GM18870 (cell line): ENCODE data around the gene SPTLC2.
"Not testable (repeated sequence)": the region's sequence is repeated elsewhere in the genome, so short reads cannot be mapped to it uniquely, and the experiment has no call there.

ENCODE experiments used
- ATAC-seq: cut with Tn5 transposase; IDR thresholded peaks from one replicate; pipeline ENCODE4 v1.9.1; 2021; ENCODE audit warnings: moderate library complexity; ENCODE audit not compliant: unreplicated experiment

Gene SPTLC2, protein sequence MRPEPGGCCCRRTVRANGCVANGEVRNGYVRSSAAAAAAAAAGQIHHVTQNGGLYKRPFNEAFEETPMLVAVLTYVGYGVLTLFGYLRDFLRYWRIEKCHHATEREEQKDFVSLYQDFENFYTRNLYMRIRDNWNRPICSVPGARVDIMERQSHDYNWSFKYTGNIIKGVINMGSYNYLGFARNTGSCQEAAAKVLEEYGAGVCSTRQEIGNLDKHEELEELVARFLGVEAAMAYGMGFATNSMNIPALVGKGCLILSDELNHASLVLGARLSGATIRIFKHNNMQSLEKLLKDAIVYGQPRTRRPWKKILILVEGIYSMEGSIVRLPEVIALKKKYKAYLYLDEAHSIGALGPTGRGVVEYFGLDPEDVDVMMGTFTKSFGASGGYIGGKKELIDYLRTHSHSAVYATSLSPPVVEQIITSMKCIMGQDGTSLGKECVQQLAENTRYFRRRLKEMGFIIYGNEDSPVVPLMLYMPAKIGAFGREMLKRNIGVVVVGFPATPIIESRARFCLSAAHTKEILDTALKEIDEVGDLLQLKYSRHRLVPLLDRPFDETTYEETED

DNA sequence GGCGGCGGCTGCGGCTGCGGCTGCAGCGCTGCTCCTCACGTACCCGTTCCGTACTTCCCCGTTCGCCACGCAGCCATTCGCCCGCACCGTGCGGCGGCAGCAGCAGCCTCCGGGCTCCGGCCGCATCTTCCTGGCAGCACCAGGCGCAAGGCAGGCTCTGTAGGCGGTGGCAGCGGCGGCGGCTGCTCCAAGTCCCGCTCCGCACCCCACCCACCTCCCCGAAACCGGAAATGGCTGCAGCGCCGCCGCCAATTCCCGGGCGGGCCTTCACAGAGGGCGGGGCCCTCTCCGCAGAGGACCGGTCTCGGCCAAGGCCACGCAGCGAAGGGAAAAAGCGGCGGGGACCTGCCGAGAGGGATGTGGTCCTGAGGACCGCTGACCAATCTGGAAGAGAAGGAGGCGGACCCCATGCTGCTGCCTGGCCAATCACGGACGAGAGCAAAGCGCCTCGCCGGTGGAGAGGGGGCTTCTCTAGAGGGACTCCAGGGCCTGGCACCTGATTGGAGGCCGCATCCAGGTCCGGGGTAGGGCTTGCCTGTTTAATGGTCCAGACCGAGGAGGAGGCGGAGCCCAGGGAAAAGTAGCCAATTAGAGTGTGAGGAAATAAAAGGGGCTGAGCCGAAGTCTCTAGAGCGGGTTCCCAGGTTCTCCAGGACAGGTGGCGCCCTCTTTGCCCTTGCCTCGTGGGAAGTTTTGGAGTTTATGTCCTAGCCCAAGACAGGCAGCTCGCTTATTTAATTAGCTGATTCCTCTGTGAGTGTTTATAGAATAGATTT is at the start of gene SPTLC2:
TSS of gene SPTLC2 (minus strand) at position 184 of the 776 bp plus-strand sequence. CDS start at position 126, 58 bp downstream.
- peak; percentile 97 for ATAC-seq

DNA sequence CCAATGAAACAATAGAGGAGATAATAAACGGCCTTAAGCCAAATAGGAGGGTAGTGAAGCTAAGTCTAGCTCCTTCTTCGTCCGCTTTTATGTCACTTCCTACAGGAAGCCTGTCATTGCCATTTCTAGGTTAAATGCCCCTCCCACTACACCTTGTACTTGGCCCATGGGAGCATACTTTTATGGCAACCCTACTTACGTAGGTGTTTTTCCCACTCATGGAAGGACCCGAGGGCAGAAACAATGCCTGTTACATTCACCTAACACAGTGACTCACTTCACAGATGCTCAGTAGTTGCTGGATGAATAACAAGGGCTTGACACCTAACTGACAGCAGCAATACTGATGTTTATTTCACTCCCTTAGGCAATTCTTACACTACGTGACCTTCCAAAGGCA is 46.9 kb upstream of the SPTLC2 start:
- ATAC-seq = no peak

DNA sequence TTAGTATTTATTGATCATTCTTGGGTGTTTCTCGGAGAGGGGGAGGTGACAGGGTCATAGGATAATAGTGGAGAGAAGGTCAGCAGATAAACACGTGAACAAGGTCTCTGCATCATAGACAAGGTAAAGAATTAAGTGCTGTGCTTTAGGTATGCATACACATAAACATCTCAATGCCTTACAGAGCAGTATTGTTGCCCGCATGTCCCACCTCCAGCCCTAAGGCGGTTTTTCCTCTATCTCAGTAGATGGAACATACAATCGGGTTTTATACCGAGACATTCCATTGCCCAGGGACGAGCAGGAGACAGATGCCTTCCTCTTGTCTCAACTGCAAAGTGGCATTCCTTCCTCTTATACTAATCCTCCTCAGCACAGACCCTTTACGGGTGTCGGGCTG is 45.1 kb upstream of the SPTLC2 start:
- not testable (repeated sequence) for ATAC-seq

DNA sequence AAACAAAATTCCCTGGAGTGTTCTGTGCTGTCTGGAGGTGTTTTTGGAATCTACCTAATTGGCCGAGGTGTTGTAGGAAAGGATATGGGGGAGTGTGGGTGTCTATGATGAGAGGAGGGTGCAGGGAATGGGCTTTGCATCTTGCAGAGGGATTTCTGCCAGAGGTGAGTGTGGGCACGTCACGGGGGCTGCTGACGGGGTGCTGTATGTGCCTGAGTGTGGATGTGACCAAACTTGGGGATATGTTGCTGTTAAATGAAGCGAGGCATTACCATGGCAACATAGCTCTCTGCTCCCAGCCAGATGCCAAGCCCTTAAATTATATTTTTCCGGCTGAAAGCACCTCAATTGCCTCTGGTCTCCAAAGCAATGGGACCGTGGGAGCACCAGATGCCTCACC is 44.3 kb upstream of the SPTLC2 start:
- no peak for ATAC-seq

DNA sequence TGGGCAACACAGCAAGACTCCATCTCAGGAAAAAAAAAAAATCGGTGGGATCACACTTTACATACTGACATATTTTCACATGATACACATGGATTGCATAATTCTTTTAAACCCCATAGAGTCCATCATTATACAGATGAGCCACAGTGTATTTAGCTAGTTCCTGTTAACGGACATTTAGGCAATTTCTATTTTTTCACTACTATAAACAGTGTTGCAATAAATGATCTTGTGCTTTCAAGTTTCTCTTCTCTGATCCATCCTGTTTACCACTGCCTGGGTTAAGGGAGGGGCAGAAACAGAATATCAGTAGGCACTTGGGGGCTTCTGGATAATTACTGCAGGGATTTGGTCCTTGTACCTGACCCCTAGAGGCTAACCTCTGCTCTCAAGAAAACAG is 43.4 kb upstream of the SPTLC2 start:
- no peak for ATAC-seq

DNA sequence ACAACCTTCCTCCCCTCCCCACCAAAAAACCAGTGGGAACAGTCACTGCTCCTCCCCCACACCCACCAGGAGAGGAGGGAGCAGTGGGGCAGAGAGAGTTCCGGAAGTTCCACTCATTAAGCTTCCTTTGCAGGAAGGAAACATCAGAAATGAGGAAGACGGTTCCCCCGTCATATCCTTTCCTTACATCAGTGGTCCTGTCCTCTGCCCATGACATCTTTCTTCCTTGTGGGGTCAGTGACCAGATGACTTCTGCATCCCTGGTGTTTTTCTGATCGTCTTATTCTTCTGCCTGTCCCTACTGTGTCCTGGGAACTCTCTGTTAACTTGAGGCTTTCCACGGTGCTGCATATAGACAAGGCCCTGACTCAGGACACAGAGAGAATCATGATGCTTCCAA is 40.8 kb upstream of the SPTLC2 start:
- no peak for ATAC-seq

DNA sequence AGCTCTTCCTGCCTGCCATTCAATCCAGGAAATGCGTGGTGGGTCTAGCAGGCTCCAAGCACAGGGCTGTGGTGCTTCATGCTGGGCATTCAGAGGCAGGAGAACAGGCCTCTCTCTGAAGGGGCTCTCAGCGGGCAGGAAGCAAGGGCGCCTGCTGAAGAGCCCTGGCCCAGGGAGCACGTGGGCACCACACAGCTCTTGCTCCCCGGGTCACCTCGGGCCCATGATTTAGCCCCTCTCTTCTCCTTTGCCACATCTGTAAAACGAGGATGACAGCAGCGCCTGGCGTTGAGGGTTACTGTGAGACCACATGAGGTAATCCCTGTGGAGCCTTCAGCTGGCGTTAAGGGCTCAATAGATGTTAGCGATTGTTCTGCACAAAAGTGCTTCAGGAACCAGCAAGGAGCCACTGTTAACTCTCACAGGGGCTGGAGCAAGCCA is 37.6 kb upstream of the SPTLC2 start:
- ATAC-seq = no peak

DNA sequence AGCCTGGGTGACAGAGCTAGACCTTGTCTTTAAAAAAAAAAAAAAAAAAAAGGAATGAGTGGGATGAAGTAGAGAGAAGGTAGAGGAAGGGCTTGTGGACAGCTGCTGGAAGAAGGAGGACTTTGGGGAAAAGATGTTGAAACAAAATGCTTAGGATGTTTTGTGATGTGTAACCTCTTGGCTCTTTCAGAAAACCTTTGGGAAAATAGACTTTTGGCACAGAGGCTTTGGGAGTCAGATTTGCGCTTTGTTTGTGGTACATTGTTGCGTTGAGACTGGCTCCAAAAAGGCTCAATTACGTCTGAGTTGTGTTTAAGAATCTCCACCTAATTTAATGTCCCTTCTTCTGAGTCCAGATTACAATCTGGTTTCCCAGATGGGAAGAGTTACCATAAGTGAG is 32.9 kb upstream of the SPTLC2 start:
- ATAC-seq = no peak

DNA sequence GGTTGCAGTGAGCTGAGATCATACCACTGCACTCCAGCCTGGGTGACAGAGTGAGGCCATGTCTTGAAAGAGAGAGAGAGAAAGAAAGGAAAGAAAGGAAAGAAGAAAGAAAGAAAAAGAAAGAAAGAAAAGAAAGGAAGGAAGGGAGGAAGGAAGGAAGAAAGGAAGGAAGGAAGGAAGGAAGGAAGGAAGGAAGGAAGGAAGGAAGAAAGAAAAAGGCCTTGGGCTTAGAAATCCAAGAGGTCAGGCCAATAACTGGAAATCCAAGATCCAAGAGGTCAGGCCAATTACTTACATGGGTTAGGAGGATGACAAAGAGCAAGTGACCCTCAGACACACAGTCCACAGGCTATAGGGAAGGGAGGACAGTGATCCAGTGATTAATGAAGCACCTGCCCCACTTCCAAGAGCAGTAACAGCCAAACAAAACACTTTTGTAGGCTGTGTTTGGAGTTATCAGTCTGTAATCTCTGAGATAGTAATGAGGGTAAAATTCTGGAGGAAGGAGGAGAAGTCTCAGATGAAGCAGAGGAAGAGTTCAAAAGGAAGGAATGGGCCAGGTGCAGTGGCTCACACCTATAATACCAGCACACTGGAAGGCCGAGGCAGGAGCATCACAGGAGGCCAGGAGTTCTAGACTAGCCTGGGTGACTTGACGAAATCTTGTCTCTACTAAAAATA is 32.2 kb upstream of the SPTLC2 start:
- no peak for ATAC-seq

DNA sequence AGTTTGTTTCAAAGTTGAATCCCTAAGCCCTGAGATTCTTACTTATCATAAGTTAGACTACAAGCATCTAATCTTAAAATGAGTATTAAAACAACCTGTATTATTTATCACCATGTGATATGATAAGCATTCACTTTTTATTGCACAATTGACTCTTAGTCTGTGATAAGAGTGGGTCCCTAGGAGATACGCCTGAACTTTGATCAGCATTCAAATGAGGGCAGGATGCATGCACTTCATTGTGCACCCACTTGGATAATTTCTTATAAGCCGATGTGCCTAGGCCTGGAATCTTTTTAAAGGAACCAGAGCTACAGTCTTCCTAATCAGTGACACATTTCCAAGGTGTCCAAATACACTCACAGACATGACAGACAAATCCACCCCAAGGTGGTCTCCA is 31.4 kb upstream of the SPTLC2 start:
- ATAC-seq = no peak

DNA sequence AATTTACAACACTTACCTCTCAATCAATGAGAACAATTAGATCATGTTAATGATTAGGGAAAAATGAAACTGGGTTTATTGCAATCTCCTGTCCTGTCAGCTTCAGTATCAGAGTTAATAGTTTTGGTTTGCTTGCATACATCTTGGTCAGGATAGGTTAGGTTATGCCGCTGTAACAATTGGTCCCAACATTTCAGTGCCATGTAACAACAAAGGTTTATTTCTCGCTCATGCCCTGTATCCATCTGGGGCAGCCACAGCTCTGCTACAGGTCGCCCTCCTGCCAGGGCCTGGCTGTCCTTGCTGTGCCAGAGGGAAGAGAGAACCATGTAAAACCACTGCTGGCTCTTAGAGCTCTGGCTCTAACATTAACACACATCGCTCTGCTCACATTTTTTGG is 30.5 kb upstream of the SPTLC2 start:
- ATAC-seq = no peak

DNA sequence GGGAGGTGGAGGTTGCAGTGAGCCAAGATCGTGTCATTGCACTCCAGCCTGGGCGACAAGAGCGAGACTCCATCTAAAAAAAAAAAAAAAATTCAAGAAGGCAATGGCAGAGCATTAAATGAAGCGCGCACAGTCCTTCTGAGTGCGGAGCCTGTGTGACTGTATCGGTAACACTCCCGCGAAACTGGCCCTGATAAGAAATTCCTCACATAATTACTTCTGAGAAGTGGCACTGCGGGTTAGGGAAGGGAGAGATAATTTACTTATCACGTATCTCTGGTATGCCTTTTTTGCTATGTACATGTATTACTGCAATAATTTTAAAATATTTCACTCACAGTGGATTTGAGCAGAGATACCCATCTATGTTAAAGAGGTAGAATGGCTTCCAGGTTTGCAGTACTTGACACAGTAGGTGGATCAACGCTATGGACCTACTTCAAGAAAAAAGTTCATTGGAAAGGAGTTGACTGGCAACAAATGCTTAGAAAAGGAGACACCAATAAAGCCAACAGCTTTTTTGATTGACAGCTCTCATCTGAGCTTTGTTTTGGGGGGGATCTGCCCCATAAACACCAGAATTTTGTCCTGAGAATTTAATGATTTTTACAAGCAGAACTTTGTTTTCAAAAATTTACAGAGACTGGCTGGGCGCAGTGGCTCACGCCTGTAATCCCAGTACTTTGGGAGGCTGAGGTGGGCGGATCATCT is 29.2 kb upstream of the SPTLC2 start:
- no peak for ATAC-seq

DNA sequence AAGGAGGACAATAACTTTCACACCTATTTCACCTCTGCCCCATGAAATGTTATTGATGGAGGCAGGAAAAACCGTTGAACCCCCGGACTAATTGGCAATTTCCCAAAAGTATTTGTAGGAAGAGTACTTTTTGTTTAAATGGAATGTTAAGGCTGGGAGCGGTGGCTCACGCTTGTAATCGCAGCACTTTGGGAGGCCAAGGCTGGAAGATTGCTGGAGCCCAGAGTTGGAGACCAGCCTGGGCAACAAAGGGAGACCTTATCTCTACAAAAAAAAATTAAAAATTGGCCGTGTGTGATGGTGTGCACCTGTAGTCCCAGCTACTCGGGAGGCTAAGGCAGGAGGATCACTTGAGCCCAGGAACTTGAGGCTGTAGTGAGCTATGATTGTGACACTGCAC is 26.0 kb upstream of the SPTLC2 start:
- no peak for ATAC-seq

DNA sequence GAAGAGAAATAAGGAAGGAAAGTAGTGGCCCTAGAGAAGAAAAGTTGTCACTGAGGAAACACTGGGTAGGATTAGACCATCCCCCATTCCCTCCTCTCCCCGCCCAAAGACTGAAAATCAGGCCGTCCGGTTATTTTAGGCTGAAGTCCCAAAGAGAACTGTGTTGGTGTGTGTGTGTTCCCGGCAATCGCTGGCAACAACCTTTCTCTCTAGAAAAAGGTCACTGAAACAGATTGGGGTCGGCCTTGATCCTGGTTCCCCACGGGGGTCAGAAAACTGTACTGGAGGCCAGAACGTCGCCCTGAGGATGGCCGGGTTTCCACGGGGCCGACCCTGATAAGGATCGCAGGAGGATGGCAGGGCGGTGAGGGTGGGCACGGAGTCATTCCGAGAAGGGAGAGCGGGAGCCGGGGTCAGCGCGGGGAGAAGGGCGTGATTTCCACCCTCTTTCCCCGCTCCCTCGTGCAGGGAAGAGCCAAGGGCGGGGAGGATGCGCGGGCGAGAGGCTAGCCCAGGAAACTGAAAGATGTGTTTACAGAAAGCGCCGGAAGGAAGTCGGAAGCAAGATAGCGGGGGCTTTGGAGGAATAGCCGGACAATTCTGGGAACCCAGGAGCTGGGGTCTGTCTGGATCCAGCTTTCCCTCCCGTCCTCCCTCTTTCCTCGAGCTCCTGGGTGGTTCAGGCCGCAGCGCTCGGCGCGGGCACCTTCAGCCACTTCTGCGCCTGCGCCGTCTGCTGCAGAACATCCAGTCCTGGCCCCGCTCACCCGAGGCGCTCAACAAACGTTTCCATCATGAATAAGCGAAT is 25.3 kb upstream of the SPTLC2 start:
- no peak for ATAC-seq

DNA sequence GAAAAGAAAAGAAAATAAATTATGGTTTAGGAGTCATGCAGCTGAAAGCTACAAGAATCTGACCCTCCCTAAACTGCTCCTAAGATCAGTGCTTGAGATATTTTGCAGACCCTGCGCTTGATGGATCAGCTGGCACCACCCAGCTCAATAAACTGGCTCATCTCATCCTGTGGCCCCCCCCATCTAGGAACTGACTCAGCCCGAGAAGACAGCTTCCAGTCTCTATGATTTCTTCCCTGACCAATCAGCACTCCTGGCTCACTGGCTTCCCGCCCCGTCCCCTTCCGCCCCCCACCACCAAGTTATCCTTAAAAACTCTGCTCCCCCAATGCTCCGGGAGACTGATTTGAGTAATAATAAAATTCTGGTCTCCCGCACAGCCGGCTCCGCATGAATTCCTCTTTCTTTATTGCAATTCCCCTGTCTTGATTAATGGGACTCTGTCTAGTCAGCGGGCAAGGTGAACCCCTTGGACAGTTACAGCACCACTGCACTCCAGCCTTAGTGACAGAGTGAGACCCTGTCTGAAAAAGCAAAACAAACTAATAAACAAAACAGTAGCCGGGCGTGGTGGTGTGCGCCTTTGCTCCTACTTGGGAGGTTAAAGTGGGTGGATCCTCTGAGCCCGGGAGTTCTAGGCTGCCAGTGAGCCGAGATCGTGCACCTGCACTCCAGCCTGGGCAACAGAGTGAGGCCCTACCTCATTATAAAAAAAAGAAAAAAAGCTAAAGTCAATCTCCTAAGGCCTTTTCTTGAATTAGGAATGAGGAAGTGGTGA is 24.5 kb upstream of the SPTLC2 start:
- no peak for ATAC-seq

DNA sequence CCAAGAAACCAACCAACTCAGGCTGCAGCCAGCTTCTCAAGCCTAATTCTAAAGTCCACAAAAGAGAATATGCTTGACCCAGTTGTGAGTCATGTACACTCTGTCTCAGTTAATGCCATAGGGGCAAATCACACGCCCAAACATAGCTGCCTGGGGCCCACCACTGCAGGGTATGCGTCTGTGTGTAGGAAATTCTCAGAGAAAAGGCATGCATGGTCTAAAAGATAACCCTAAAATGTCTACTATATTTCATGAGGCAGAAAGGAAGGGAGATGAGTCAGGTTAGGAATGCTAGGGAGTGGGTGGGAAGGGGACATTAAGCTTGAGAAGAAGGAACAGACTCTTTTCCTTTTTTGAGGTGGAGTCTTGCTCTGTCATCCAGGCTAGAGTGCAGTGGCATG is 22.3 kb upstream of the SPTLC2 start:
- no peak for ATAC-seq

DNA sequence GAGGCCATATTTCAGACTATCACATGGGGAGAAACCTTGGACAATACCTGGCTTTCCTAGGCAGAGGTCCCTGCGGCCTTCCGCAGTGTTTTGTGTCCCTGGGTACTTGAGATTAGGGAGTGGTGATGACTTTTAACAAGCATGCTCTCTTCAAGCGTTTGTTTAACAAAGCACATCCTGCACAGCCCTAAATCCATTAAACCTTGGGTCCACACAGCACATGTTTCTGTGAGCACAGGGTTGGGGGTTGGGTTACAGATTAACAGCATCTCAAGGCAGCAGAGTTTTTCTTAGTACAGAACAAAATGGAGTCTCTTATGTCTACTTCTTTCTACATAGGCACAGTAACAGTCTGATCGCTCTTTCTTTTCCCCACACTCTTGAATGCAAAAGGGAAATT is 19.4 kb upstream of the SPTLC2 start:
- ATAC-seq = not testable (repeated sequence)

DNA sequence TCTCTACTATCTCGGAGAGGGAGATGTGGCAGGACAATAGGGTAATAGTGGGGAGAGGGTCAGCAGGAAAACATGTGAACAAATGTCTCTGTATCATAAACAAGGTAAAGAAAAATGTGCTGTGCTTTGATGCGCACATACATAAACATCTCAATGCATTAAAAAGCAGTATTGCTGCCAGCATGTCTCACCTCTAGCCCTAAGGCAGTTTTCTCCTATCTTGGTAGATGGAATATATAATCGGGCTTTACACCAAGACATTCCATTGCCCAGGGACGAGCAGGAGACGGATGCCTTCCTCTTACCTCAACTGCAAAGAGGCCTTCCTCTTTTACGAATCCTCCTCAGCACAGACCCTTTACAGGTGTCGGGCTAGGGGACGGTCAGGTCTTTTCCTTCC is 19.0 kb upstream of the SPTLC2 start:
- ATAC-seq = not testable (repeated sequence)

DNA sequence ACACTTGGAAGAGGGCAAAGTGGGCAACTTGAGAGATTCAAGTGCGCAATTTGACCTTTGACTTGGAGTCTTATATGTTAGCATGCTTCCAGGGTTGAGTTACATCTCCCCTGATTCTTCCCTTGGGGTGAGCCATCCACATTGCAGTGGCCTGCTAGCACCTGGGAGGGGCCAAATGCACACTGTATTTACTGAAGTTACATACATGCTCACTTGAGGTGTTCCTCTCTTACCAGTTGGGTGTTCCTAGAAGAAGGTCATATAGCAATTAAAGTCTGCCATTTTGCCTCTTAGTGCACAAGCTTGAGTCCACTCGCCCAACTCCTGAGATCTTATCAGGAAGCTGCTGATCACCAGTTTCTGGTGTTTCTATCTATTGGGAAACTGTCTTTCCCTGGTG is 13.7 kb upstream of the SPTLC2 start:
- no peak for ATAC-seq
